Rectal smooth muscle tissue (tissue), 1 donor: ENCODE measurements around the gene TNIK.

Experiments used
- H3K27ac ChIP-seq: one replicate; pipeline ENCODE4 v1.7.0; 2013; ENCODE audit warnings: low read depth, low read length, inconsistent platforms
- H3K27me3 ChIP-seq: one replicate; pipeline ENCODE4 v1.7.0; 2013; ENCODE audit warnings: low read length; ENCODE audit not compliant: control insufficient read depth, insufficient read depth
- H3K36me3 ChIP-seq: one replicate; pipeline ENCODE4 v1.7.0; 2013; ENCODE audit warnings: low read length; ENCODE audit not compliant: control insufficient read depth, insufficient read depth
- H3K4me1 ChIP-seq: one replicate; pipeline ENCODE4 v1.7.0; 2013; ENCODE audit warnings: low read length; ENCODE audit not compliant: control insufficient read depth, insufficient read depth
- H3K4me3 ChIP-seq: one replicate; pipeline ENCODE4 v1.7.0; 2013; ENCODE audit warnings: low read length
- H3K9ac ChIP-seq: one replicate; pipeline ENCODE4 v1.7.0; 2013; ENCODE audit warnings: low read length

The TNIK gene

DNA sequence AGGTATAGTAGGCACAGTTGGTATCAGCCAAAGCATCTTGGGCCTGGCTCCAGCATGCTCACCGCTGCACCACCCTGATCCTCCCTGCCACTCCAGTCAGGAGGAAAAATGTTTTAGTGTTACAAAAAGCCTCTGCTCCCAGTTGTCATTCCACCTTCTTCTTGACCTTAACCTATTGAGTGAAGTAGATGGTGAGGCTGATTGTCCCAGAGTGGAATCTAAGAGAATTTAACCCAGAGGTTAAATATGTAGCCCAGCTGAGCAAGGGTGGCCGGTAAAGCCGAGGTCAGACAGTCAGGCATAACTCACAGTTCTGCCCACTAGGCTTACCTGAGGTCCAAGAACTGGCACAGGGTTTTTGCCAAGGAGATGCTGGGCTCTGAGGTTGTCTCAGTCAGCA, 30.7 kb upstream of the TNIK start:
- Histone ChIP-seq H3K27ac (no peak overlapping the region), H3K4me1 (no peaks in the 10 kb centered on the region), H3K27me3 (no peaks in the 10 kb centered on the region), H3K9ac (no peak overlapping the region), H3K4me3 (no peak overlapping the region), H3K36me3 (no peaks in the 10 kb centered on the region)

DNA sequence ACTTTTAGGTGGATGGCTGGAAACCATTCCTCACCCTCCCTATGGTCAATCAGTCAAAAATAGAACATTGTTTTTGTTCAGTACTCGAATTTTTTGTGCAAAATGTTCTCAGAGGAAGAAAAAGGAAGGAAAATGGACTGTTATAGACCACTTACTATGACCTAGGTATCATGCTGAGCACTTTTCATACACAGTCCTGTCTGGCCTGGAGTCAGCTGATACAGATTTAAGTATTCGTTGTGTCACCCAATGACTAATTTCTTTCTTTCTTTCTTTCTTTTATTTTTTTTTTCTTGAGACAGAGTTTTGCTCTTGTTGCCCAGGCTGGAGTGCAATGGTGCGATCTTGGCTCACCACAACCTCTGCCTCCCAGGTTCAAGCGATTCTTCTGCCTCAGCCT, 29.1 kb upstream of the TNIK start:
- Histone ChIP-seq H3K27ac (no peak overlapping the region), H3K27me3 (no peaks in the 10 kb centered on the region), H3K36me3 (no peaks in the 10 kb centered on the region), H3K4me1 (no peaks in the 10 kb centered on the region), H3K4me3 (no peak overlapping the region), H3K9ac (no peak overlapping the region)

- Histone ChIP-seq H3K9ac (no peak overlapping the region), H3K27ac (no peak overlapping the region), H3K4me1 (no peaks in the 10 kb centered on the region), H3K4me3 (no peak overlapping the region), H3K36me3 (no peaks in the 10 kb centered on the region), H3K27me3 (no peaks in the 10 kb centered on the region)
These were observed 28.3 kb upstream of the TNIK start for GRCh38 chr3:171488479-171488878.

- no peaks in the 10 kb centered on the region for H3K27me3 ChIP-seq
- no peaks in the 10 kb centered on the region for H3K36me3 ChIP-seq
- no peak overlapping the region for H3K9ac ChIP-seq
- no peak overlapping the region for H3K4me3 ChIP-seq
- H3K27ac ChIP-seq, result no peak overlapping the region
- H3K4me1 ChIP-seq, result no peaks in the 10 kb centered on the region
These were observed 27.2 kb upstream of the TNIK start for GRCh38 chr3:171487382-171487781.

DNA sequence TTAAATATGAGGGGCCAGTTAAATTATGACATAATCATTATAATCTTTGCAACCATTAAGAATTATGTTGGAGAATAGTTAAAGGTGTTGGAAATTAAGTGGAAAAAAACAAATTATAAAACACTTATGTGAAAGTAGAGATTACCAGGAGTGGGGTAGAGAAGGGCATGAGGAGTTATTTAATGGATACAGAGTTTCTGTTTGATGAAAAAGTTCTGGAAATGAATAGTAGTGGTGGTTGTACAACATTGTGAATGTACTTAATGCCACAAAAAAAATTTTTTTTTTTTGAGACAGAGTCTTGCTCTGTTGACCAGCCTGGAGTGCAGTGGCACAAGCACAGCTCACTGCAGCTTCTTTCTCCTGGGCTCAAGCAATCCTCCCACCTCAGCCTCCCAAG, 25.1 kb upstream of the TNIK start:
- Histone ChIP-seq H3K27me3 (no peaks in the 10 kb centered on the region), H3K36me3 (no peaks in the 10 kb centered on the region), H3K4me3 (no peak overlapping the region), H3K4me1 (no peaks in the 10 kb centered on the region), H3K27ac (no peak overlapping the region), H3K9ac (no peak overlapping the region)

- Histone ChIP-seq H3K4me3 (no peak overlapping the region), H3K4me1 (no peaks in the 10 kb centered on the region), H3K27me3 (no peaks in the 10 kb centered on the region), H3K9ac (no peak overlapping the region), H3K27ac (no peak overlapping the region), H3K36me3 (no peaks in the 10 kb centered on the region)
These were observed 20.8 kb upstream of the TNIK start for GRCh38 chr3:171481011-171481410.

- H3K36me3 ChIP-seq, result no peaks in the 10 kb centered on the region
- no peak overlapping the region for H3K27ac ChIP-seq
- no peaks in the 10 kb centered on the region for H3K27me3 ChIP-seq
- no peaks in the 10 kb centered on the region for H3K4me1 ChIP-seq
- no peak overlapping the region for H3K9ac ChIP-seq
- H3K4me3 ChIP-seq, result no peak overlapping the region
These were observed 20.3 kb upstream of the TNIK start for GRCh38 chr3:171480526-171480925.

- no peak overlapping the region for H3K9ac ChIP-seq
- H3K4me1 ChIP-seq, result no peaks in the 10 kb centered on the region
- no peaks in the 10 kb centered on the region for H3K36me3 ChIP-seq
- no peaks in the 10 kb centered on the region for H3K27me3 ChIP-seq
- H3K4me3 ChIP-seq, result no peak overlapping the region
- H3K27ac ChIP-seq, result no peak overlapping the region
These were observed 16.4 kb upstream of the TNIK start for GRCh38 chr3:171476532-171477102.

GRCh38 chr3:171472552-171472951, 12.3 kb upstream of the TNIK start:
- H3K4me1 ChIP-seq, result no peaks in the 10 kb centered on the region
- no peaks in the 10 kb centered on the region for H3K27me3 ChIP-seq
- H3K4me3 ChIP-seq, result no peak overlapping the region
- H3K9ac ChIP-seq, result no peak overlapping the region
- H3K36me3 ChIP-seq, result no peaks in the 10 kb centered on the region
- no peak overlapping the region for H3K27ac ChIP-seq

GRCh38 chr3:171470714-171471227, 10.6 kb upstream of the TNIK start:
- no peak overlapping the region for H3K9ac ChIP-seq
- H3K27ac ChIP-seq, result no peak overlapping the region
- H3K4me3 ChIP-seq, result no peak overlapping the region
- H3K4me1 ChIP-seq, result no peaks in the 10 kb centered on the region
- no peaks in the 10 kb centered on the region for H3K36me3 ChIP-seq
- no peaks in the 10 kb centered on the region for H3K27me3 ChIP-seq

GRCh38 chr3:171469376-171469775, 9.2 kb upstream of the TNIK start:
- no peaks in the 10 kb centered on the region for H3K27me3 ChIP-seq
- H3K4me1 ChIP-seq, result no peaks in the 10 kb centered on the region
- H3K4me3 ChIP-seq, result no peak overlapping the region
- H3K36me3 ChIP-seq, result no peaks in the 10 kb centered on the region
- H3K27ac ChIP-seq, result no peak overlapping the region
- no peak overlapping the region for H3K9ac ChIP-seq

DNA sequence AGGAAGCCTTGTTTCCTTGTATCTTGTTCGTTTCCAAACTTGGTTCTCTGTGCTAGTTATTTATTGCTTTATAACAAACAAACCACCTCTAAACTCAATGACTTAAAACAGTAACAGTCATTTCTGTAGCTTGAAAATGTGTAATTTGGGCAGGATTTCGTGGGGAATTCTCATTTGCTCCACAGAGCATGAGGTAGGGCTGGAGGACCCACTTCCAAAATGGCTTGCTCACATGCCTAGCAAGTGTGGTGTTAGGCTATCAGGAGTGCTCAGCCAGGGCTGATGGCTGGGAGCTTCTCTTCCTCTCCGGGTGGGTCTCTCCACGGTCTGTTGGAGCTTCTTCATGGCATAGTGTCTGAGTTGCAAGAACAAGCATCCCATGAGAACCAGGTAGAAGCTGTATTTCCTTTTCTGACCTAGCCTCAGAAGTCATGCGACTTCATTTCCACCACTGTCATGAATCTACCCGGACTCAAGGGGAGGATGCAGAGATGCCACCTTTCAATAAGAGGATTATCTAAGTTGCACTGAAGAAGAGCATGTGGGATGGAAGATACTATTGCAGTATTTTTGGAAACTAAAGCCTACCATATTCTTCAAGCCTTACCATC, 8.2 kb upstream of the TNIK start:
- Histone ChIP-seq H3K27ac (no peak overlapping the region), H3K4me3 (no peak overlapping the region), H3K36me3 (no peaks in the 10 kb centered on the region), H3K4me1 (no peaks in the 10 kb centered on the region), H3K27me3 (no peaks in the 10 kb centered on the region), H3K9ac (no peak overlapping the region)

- no peak overlapping the region for H3K27ac ChIP-seq
- H3K4me3 ChIP-seq, result no peak overlapping the region
- H3K36me3 ChIP-seq, result no peaks in the 10 kb centered on the region
These were observed 5.6 kb upstream of the TNIK start for GRCh38 chr3:171465763-171466162.

More at GRCh38 chr3:171465763-171466162, 5.6 kb upstream of the TNIK start:
- Histone ChIP-seq H3K27me3 (no peaks in the 10 kb centered on the region), H3K4me1 (peaks cover 4% of the 10 kb centered on the region), H3K9ac (no peak overlapping the region)
